ENCODE measurements around the gene TRPC4AP.

The TRPC4AP gene

GRCh38 chr20:35021831-35022230 is 70.8 kb downstream of the TRPC4AP start:
- Histone ChIP-seq H3K27me3 (ENCODE audit: insufficient read depth, insufficient read length) (no peaks in the 10 kb centered on the region), H3K36me3 (ENCODE audit: insufficient read depth, insufficient read length, low read length) (peaks cover 81% of the 10 kb centered on the region), H3K4me3 (ENCODE audit: insufficient read length, low read depth) (no peak overlapping the region), H3K9me3 (ENCODE audit: insufficient read depth, low read length) (no peaks in the 10 kb centered on the region), H3K4me1 (ENCODE audit: insufficient read depth, insufficient read length) (no peaks in the 10 kb centered on the region), H3K9ac (ENCODE audit: insufficient read length, low read depth) (no peak overlapping the region)
- no peak for DNase-seq (ENCODE audit: low read depth, low spot score)
- TF ChIP-seq ZNF274 (IDR thresholded peaks at IDR 0.05; ENCODE audit: low read depth, low read length) = no peak
- TF ChIP-seq YY1 (IDR thresholded peaks at IDR 0.05; ENCODE audit: insufficient read depth, insufficient read length) = no peak
- no peak for TF ChIP-seq SUZ12 (IDR thresholded peaks at IDR 0.05; ENCODE audit: extremely low read depth, insufficient read depth, insufficient read length)

GRCh38 chr20:35021063-35021462 is 71.5 kb downstream of the TRPC4AP start:
- H3K4me1 ChIP-seq (ENCODE audit: insufficient read depth, insufficient read length) = no peaks in the 10 kb centered on the region
- no peaks in the 10 kb centered on the region for H3K9me3 ChIP-seq (ENCODE audit: insufficient read depth, low read length)
- DNase-seq (ENCODE audit: low read depth, low spot score) = no peak
- no peak overlapping the region for H3K9ac ChIP-seq (ENCODE audit: insufficient read length, low read depth)
- TF ChIP-seq SUZ12 (IDR thresholded peaks at IDR 0.05; ENCODE audit: extremely low read depth, insufficient read depth, insufficient read length) (no peak), YY1 (IDR thresholded peaks at IDR 0.05; ENCODE audit: insufficient read depth, insufficient read length) (no peak), ZNF274 (IDR thresholded peaks at IDR 0.05; ENCODE audit: low read depth, low read length) (no peak)
- no peaks in the 10 kb centered on the region for H3K27me3 ChIP-seq (ENCODE audit: insufficient read depth, insufficient read length)
- H3K36me3 ChIP-seq (ENCODE audit: insufficient read depth, insufficient read length, low read length) = peaks cover 86% of the 10 kb centered on the region
- H3K4me3 ChIP-seq (ENCODE audit: insufficient read length, low read depth) = no peak overlapping the region

GRCh38 chr20:35020108-35020928 is 72.3 kb downstream of the TRPC4AP start:
- H3K9me3 ChIP-seq (ENCODE audit: insufficient read depth, low read length) = no peaks in the 10 kb centered on the region
- H3K4me3 ChIP-seq (ENCODE audit: insufficient read length, low read depth) = no peak overlapping the region
- H3K27me3 ChIP-seq (ENCODE audit: insufficient read depth, insufficient read length) = no peaks in the 10 kb centered on the region
- peaks cover 87% of the 10 kb centered on the region for H3K36me3 ChIP-seq (ENCODE audit: insufficient read depth, insufficient read length, low read length)
- no peak for DNase-seq (ENCODE audit: low read depth, low spot score)
- H3K4me1 ChIP-seq (ENCODE audit: insufficient read depth, insufficient read length) = no peaks in the 10 kb centered on the region
- no peak overlapping the region for H3K9ac ChIP-seq (ENCODE audit: insufficient read length, low read depth)
- TF ChIP-seq SUZ12 (IDR thresholded peaks at IDR 0.05; ENCODE audit: extremely low read depth, insufficient read depth, insufficient read length) (no peak), ZNF274 (IDR thresholded peaks at IDR 0.05; ENCODE audit: low read depth, low read length) (no peak), YY1 (IDR thresholded peaks at IDR 0.05; ENCODE audit: insufficient read depth, insufficient read length) (no peak)

GRCh38 chr20:35018590-35019371 is 73.8 kb downstream of the TRPC4AP start:
- no peaks in the 10 kb centered on the region for H3K27me3 ChIP-seq (ENCODE audit: insufficient read depth, insufficient read length)
- H3K4me1 ChIP-seq (ENCODE audit: insufficient read depth, insufficient read length) = peaks cover 5% of the 10 kb centered on the region
- H3K36me3 ChIP-seq (ENCODE audit: insufficient read depth, insufficient read length, low read length) = peaks cover 84% of the 10 kb centered on the region
- DNase-seq (ENCODE audit: low read depth, low spot score) = no peak
- no peak for TF ChIP-seq ZNF274 (IDR thresholded peaks at IDR 0.05; ENCODE audit: low read depth, low read length)
- TF ChIP-seq YY1 (IDR thresholded peaks at IDR 0.05; ENCODE audit: insufficient read depth, insufficient read length) = no peak
- no peak for TF ChIP-seq SUZ12 (IDR thresholded peaks at IDR 0.05; ENCODE audit: extremely low read depth, insufficient read depth, insufficient read length)
- H3K4me3 ChIP-seq (ENCODE audit: insufficient read length, low read depth) = no peak overlapping the region
- no peak overlapping the region for H3K9ac ChIP-seq (ENCODE audit: insufficient read length, low read depth)
- no peaks in the 10 kb centered on the region for H3K9me3 ChIP-seq (ENCODE audit: insufficient read depth, low read length)

GRCh38 chr20:35017099-35017835 is 75.3 kb downstream of the TRPC4AP start:
- Histone ChIP-seq H3K9me3 (ENCODE audit: insufficient read depth, low read length) (no peaks in the 10 kb centered on the region), H3K9ac (ENCODE audit: insufficient read length, low read depth) (no peak overlapping the region), H3K36me3 (ENCODE audit: insufficient read depth, insufficient read length, low read length) (peaks cover 90% of the 10 kb centered on the region), H3K4me1 (ENCODE audit: insufficient read depth, insufficient read length) (peaks cover 5% of the 10 kb centered on the region), H3K27me3 (ENCODE audit: insufficient read depth, insufficient read length) (no peaks in the 10 kb centered on the region), H3K4me3 (ENCODE audit: insufficient read length, low read depth) (no peak overlapping the region)
- no peak for TF ChIP-seq YY1 (IDR thresholded peaks at IDR 0.05; ENCODE audit: insufficient read depth, insufficient read length)
- no peak for TF ChIP-seq SUZ12 (IDR thresholded peaks at IDR 0.05; ENCODE audit: extremely low read depth, insufficient read depth, insufficient read length)
- TF ChIP-seq ZNF274 (IDR thresholded peaks at IDR 0.05; ENCODE audit: low read depth, low read length) = no peak
- DNase-seq (ENCODE audit: low read depth, low spot score) = no peak

- peaks cover 5% of the 10 kb centered on the region for H3K4me1 ChIP-seq (ENCODE audit: insufficient read depth, insufficient read length)
Observed at GRCh38 chr20:35015863-35016193, 76.8 kb downstream of the TRPC4AP start.

More at GRCh38 chr20:35015863-35016193, 76.8 kb downstream of the TRPC4AP start:
- Histone ChIP-seq H3K36me3 (ENCODE audit: insufficient read depth, insufficient read length, low read length) (peaks cover 89% of the 10 kb centered on the region), H3K4me3 (ENCODE audit: insufficient read length, low read depth) (no peak overlapping the region), H3K9me3 (ENCODE audit: insufficient read depth, low read length) (no peaks in the 10 kb centered on the region), H3K9ac (ENCODE audit: insufficient read length, low read depth) (no peak overlapping the region), H3K27me3 (ENCODE audit: insufficient read depth, insufficient read length) (no peaks in the 10 kb centered on the region)
- no peak for TF ChIP-seq SUZ12 (IDR thresholded peaks at IDR 0.05; ENCODE audit: extremely low read depth, insufficient read depth, insufficient read length)
- TF ChIP-seq YY1 (IDR thresholded peaks at IDR 0.05; ENCODE audit: insufficient read depth, insufficient read length) = no peak
- no peak for TF ChIP-seq ZNF274 (IDR thresholded peaks at IDR 0.05; ENCODE audit: low read depth, low read length)
- DNase-seq (ENCODE audit: low read depth, low spot score) = no peak

Measured in NT2/D1 (cell line).